Psoas muscle (tissue), 8 donors: ENCODE results near the gene ELN. TPM values are rescaled to one million over a fixed set of nuclear protein-coding genes. Genes with fewer than 3 reads are reported as not detected.

Experiments
- ATAC-seq, 4 donors: fragments of 200-7000 bp; cut with Tn5 transposase; one replicate each; pipeline ENCODE4 v1.9.1; 2020; ENCODE audit warnings: moderate library complexity in 3 of 4, mild to moderate bottlenecking in 2 of 4
- DNase-seq, 2 donors: peaks; one replicate each; pipeline ENCODE4 v3.0.0-alpha.2; 2020
- H3K27ac ChIP-seq: fragments of 200-600 bp; one replicate; pipeline ENCODE4 v1.8.0; 2022
- H3K27me3 ChIP-seq, 3 donors: fragments of 200-600 bp in 1 of 3; one replicate each; pipeline versions ENCODE4 v1.6.1 to v1.8.0; 2013 to 2022; ENCODE audit warnings: low read length in 2 of 3, mild to moderate bottlenecking in 2 of 3, moderate library complexity in 1 of 3; ENCODE audit not compliant: insufficient read depth in 3 of 3
- H3K36me3 ChIP-seq, 2 donors: fragments of 200-600 bp in 1 of 2; one replicate each; pipeline versions ENCODE4 v1.6.1 to v1.8.0; 2013 to 2022; ENCODE audit warnings: low read depth in 1 of 2, mild to moderate bottlenecking in 1 of 2, moderate library complexity in 1 of 2; ENCODE audit not compliant: insufficient read depth in 1 of 2
- H3K4me1 ChIP-seq: fragments of 200-600 bp; one replicate; pipeline ENCODE4 v1.8.0; 2022
- H3K4me3 ChIP-seq: fragments of 200-600 bp; one replicate; pipeline ENCODE4 v1.8.0; 2022; ENCODE audit warnings: mild to moderate bottlenecking
- H3K9me3 ChIP-seq: fragments of 200-600 bp; one replicate; pipeline ENCODE4 v1.8.0; 2022
- WGBS, 3 donors: extraction: QIAGEN DNeasy Blood & Tissue Kit; methylation state at CpG; one replicate each; pipeline versions ENCODE4 v1.1.6 to v1.1.7; 2013; 5-methylcytosine and 5-hydroxymethylcytosine counted together
- intact Hi-C, 2 donors: fragments of 100-400 bp; cut with DNase I; formaldehyde crosslinking; loops; one replicate each; pipeline versions ENCODE4 v1.11.0 to v1.14.2; 2022
- polyA plus RNA-seq, 3 donors: library from polyadenylated mRNA; stranded (reverse); fragments of 200-250 nt; gene quantifications; one replicate each; pipeline ENCODE4 v1.2.3, GENCODE V29; 2013
- total RNA-seq, 4 donors: library from RNA; stranded (reverse); fragmentation: NEBNext Ultra II Directional in 2 of 4; extraction: Animal tissue kit (Norgen Biotek cat#: 25700) in 2 of 4; gene quantifications; one replicate each; pipeline versions ENCODE4 v1.2.1 to v1.2.4, GENCODE V29; 2021 to 2023
- TF ChIP-seq, protein P1 (sequence below): fragments of 200-600 bp; IDR thresholded peaks from one replicate; pipeline ENCODE4 v1.8.0; 2022; ENCODE audit warnings: antibody characterized with exemption
- donor health status: healthy with polysubstance abuse.
- donor health status: DM: no; HTN: no; CAD: no; lungs with moderate emphysema.
- donor health status: Bipolar disorder and iron deficiency.
- donor health status: healthy.
- donor health status: DM: yes; HTN: yes; CAD: no.
- donor health status: DM: no; HTN: no; CAD: no.
- donor health status: DM: no; HTN: no; CAD: no.
- donor health status: DM: yes; HTN: yes; CAD: no.

The ELN gene
- total and polyA plus RNA-seq, 7 donors = 10.6 to 41.1 (median 16.3) TPM

- Histone ChIP-seq H3K27ac (no peak overlapping the region), H3K9me3 (no peaks in the 10 kb centered on the region), H3K4me3 (no peak overlapping the region), H3K27me3 (peaks cover 0 to 1% (median 0%) of the 10 kb centered on the region in 3 donors), H3K36me3 (no peaks in the 10 kb centered on the region), H3K4me1 (peaks cover 6% of the 10 kb centered on the region)
- DNase-seq = no peak
- WGBS, 3 donors = 68 to 71% (median 71%) methylated on average over 7 of the region's 7 CpGs
- TF ChIP-seq, protein P1, sequence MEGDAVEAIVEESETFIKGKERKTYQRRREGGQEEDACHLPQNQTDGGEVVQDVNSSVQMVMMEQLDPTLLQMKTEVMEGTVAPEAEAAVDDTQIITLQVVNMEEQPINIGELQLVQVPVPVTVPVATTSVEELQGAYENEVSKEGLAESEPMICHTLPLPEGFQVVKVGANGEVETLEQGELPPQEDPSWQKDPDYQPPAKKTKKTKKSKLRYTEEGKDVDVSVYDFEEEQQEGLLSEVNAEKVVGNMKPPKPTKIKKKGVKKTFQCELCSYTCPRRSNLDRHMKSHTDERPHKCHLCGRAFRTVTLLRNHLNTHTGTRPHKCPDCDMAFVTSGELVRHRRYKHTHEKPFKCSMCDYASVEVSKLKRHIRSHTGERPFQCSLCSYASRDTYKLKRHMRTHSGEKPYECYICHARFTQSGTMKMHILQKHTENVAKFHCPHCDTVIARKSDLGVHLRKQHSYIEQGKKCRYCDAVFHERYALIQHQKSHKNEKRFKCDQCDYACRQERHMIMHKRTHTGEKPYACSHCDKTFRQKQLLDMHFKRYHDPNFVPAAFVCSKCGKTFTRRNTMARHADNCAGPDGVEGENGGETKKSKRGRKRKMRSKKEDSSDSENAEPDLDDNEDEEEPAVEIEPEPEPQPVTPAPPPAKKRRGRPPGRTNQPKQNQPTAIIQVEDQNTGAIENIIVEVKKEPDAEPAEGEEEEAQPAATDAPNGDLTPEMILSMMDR = no peak
- no peak for ATAC-seq
- intact Hi-C loops = no loop called here
These were observed 30.9 kb upstream of the ELN start for GRCh38 chr7:73997056-73997455.

- intact Hi-C loops = no loop called here
- no peak overlapping the region for H3K4me3 ChIP-seq
These were observed 28.1 kb upstream of the ELN start for GRCh38 chr7:73999664-74000435.

GRCh38 chr7:74000489-74001149 lies 27.4 kb upstream of the ELN start:
- no peak overlapping the region for H3K4me3 ChIP-seq
- no peaks in the 10 kb centered on the region for H3K4me1 ChIP-seq
- TF ChIP-seq, protein P1 = no peak
- H3K9me3 ChIP-seq = no peaks in the 10 kb centered on the region
- no peak for DNase-seq
- no peak for ATAC-seq
- no peak overlapping the region for H3K27ac ChIP-seq
- H3K36me3 ChIP-seq = no peaks in the 10 kb centered on the region
- intact Hi-C loops = no loop called here
- H3K27me3 ChIP-seq = peaks cover 0 to 1% (median 0%) of the 10 kb centered on the region in 3 donors
- 93 to 95% (median 93%) methylated on average over 17 of the region's 17 CpGs for WGBS, 3 donors

More at GRCh38 chr7:73999664-74000435, 28.1 kb upstream of the ELN start:
- Histone ChIP-seq H3K9me3 (no peaks in the 10 kb centered on the region), H3K4me1 (no peaks in the 10 kb centered on the region), H3K27me3 (peaks cover 0 to 1% (median 0%) of the 10 kb centered on the region in 3 donors), H3K27ac (no peak overlapping the region), H3K36me3 (no peaks in the 10 kb centered on the region)
- DNase-seq (peak in 1 of 2 donors; percentile 75), ATAC-seq (peak in 1 of 4 donors; percentile 44)
- TF ChIP-seq, protein P1 = no peak
- 58 to 66% (median 64%) methylated on average over 26 of the region's 26 CpGs for WGBS, 3 donors

GRCh38 chr7:74001150-74001494 lies 26.9 kb upstream of the ELN start:
- WGBS, 3 donors = 76 to 89% (median 82%) methylated on average over 4 of the region's 4 CpGs
- Histone ChIP-seq H3K27ac (no peak overlapping the region), H3K9me3 (no peaks in the 10 kb centered on the region), H3K36me3 (no peaks in the 10 kb centered on the region), H3K27me3 (peaks cover 0 to 1% (median 0%) of the 10 kb centered on the region in 3 donors), H3K4me1 (no peaks in the 10 kb centered on the region), H3K4me3 (no peak overlapping the region)
- intact Hi-C loops = no loop called here
- TF ChIP-seq, protein P1 = no peak
- no peak for DNase-seq
- ATAC-seq = no peak
